Right lobe of liver (tissue), 4 donors: ENCODE results near the gene IL24.

Source experiments
- CTCF ChIP-seq, 4 donors: fragments of 200-600 bp in 3 of 4; fragments of 450-650 bp in 1 of 4; IDR thresholded peaks; one replicate each; pipeline versions ENCODE4 v1.5.1 to v1.8.0; 2016 to 2022; ENCODE audit warnings: antibody characterized with exemption in 4 of 4, mild to moderate bottlenecking in 2 of 4
- POLR2A ChIP-seq: fragments of 450-650 bp; IDR thresholded peaks from one replicate; pipeline ENCODE4 v1.6.1; 2017; ENCODE audit warnings: antibody characterized with exemption, mild to moderate bottlenecking
- donor health status: DM: no; HTN: no; CAD: no.
- donor health status: DM: no; HTN: no; CAD: no.
- donor health status: DM: no; HTN: yes; CAD: no.

GRCh38 chr1:206926286-206926685, 29.0 kb downstream of the IL24 start:
- TF ChIP-seq POLR2A (no peak), CTCF (IDR thresholded peaks at IDR 0.05) (no peak)
